ENCODE data around the gene VWA1.
"Not testable (repeated sequence)": the region's sequence is repeated elsewhere in the genome, so short reads cannot be mapped to it uniquely, and the experiment has no call there.

The VWA1 gene

DNA sequence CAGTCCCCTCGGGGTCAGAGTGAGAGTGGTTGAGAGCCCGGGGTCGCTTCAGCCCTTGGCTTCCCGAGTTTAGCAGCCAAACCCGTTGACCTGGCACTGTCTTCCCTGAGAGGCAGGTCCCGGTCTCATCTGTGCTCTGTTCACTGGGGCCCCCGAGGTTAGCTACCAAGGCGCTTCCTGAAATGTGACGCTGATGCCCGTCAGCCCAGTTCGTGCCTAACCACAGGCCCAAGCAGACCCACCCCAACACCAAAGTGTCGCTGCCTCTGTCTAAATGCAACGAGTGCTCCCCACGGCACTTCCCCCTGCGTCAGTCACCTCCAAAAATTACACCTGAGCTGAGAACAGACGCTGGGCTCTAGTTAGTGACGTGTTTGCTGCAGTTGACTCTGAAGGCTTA lies 40.5 kb downstream of the VWA1 start:
- H3K27ac ChIP-seq (ENCODE audit: insufficient read depth, low read depth, low read length, poor library complexity, severe bottlenecking); H3K9me3 ChIP-seq (ENCODE audit: control insufficient read depth, low read length); H3K4me3 ChIP-seq (ENCODE audit: insufficient read depth, low read depth, low read length); H3K27me3 ChIP-seq (ENCODE audit: control insufficient read depth, insufficient read depth, low read length, poor library complexity, severe bottlenecking); H3K4me1 ChIP-seq (ENCODE audit: control insufficient read depth, insufficient read depth, low read length): not testable (repeated sequence)
- H3K36me3 ChIP-seq (ENCODE audit: control insufficient read depth, insufficient read depth, low read length), result peaks cover 25% of the 10 kb centered on the region
- WGBS, 2 experiments, result 91 to 97% methylated on average over 12 to 13 of the region's 17 CpGs

DNA sequence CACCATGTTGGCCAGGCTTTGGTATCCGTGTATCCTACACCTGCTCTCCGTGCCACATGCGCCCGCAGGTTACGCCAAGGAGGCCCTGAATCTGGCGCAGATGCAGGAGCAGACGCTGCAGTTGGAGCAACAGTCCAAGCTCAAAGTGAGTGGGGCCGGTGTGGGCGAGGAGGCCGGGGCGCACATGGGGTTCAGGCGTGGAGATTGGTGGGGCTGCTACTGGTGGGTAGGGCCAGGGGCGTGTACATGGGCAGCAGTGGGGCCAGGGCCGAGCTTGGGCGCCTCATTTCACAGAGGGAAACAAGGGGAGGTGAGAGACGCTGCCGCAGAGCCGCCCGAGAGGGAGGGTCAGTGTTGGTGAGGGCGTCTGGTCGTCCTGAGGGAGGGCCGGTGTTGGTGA lies 41.7 kb downstream of the VWA1 start:
- 95 to 97% methylated on average over 22 of the region's 22 CpGs for WGBS, 2 experiments
- H3K27ac ChIP-seq (ENCODE audit: insufficient read depth, low read depth, low read length, poor library complexity, severe bottlenecking), result no peak overlapping the region
- H3K27me3 ChIP-seq (ENCODE audit: control insufficient read depth, insufficient read depth, low read length, poor library complexity, severe bottlenecking), result no peaks in the 10 kb centered on the region
- peaks cover 6% of the 10 kb centered on the region for H3K4me1 ChIP-seq (ENCODE audit: control insufficient read depth, insufficient read depth, low read length)
- no peak overlapping the region for H3K4me3 ChIP-seq (ENCODE audit: insufficient read depth, low read depth, low read length)
- H3K36me3 ChIP-seq (ENCODE audit: control insufficient read depth, insufficient read depth, low read length), result peaks cover 25% of the 10 kb centered on the region
- no peaks in the 10 kb centered on the region for H3K9me3 ChIP-seq (ENCODE audit: control insufficient read depth, low read length)

DNA sequence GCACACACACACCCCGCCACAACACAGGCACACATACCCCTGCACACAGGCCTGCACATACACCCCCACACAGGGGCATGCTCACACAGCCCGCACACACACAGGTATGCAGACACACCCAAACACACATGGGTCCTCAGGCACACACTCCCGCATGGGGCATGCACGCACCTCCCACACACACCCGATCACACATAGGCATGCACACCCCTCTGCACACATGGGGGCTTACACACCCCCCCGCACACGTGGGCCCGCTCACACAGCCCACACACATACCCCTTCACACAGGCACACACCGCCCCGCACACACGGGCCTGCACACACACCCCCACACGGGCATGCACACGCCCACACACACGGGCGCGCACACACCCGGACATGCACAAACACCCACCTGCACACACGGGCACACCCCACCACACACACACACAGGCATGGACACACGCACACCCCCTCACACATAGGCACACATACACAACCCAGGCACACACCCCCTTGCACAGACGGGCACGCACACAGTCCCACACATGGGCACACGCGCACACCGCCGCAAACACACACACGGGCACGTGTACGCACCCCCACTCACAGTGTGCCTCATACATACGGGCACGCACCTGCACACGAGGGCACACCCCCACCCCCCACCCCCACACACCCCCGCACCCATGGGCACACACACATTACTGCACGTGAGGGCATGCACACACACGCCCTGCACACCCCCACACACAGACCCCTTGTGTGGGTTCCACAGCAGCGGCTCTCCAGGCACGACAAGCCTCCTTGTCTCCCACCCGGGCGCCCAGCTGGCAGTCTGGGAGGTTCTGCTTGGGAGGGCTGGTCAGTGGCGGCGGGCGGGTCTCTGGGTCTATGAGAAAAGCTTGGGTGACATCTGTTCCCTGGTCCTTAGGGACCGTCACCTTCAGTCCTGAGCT lies 44.3 kb downstream of the VWA1 start:
- Histone ChIP-seq H3K4me1 (ENCODE audit: control insufficient read depth, insufficient read depth, low read length) (no peaks in the 10 kb centered on the region), H3K9me3 (ENCODE audit: control insufficient read depth, low read length) (no peaks in the 10 kb centered on the region), H3K27me3 (ENCODE audit: control insufficient read depth, insufficient read depth, low read length, poor library complexity, severe bottlenecking) (no peaks in the 10 kb centered on the region), H3K27ac (ENCODE audit: insufficient read depth, low read depth, low read length, poor library complexity, severe bottlenecking) (no peak overlapping the region), H3K4me3 (ENCODE audit: insufficient read depth, low read depth, low read length) (no peak overlapping the region), H3K36me3 (ENCODE audit: control insufficient read depth, insufficient read depth, low read length) (peaks cover 30% of the 10 kb centered on the region)
- 95 to 96% methylated on average over 41 of the region's 42 CpGs for WGBS, 2 experiments

DNA sequence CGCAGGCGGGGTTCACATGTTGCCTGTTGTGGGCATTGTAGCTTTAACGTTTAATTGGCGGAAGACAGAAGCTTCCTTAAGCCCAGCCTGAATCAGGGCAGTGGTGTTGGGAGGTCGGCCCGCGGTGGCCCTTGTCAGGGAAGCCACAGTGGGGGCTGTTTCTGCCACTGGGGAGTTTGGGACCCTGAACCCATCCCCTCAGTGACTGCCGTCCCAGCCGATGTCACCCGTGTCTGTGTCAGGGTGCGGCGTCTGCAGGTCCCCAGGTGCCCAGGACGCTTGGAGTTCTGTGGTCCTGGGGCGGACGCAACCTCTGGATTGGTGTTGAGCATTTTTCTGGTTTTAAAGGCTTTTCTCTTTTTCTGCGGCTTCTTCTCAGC lies 45.0 kb downstream of the VWA1 start:
- 95 to 96% methylated on average over 15 to 16 of the region's 16 CpGs for WGBS, 2 experiments
- H3K36me3 ChIP-seq (ENCODE audit: control insufficient read depth, insufficient read depth, low read length), result peaks cover 30% of the 10 kb centered on the region
- H3K9me3 ChIP-seq (ENCODE audit: control insufficient read depth, low read length); H3K4me3 ChIP-seq (ENCODE audit: insufficient read depth, low read depth, low read length); H3K4me1 ChIP-seq (ENCODE audit: control insufficient read depth, insufficient read depth, low read length); H3K27ac ChIP-seq (ENCODE audit: insufficient read depth, low read depth, low read length, poor library complexity, severe bottlenecking); H3K27me3 ChIP-seq (ENCODE audit: control insufficient read depth, insufficient read depth, low read length, poor library complexity, severe bottlenecking): not testable (repeated sequence)

DNA sequence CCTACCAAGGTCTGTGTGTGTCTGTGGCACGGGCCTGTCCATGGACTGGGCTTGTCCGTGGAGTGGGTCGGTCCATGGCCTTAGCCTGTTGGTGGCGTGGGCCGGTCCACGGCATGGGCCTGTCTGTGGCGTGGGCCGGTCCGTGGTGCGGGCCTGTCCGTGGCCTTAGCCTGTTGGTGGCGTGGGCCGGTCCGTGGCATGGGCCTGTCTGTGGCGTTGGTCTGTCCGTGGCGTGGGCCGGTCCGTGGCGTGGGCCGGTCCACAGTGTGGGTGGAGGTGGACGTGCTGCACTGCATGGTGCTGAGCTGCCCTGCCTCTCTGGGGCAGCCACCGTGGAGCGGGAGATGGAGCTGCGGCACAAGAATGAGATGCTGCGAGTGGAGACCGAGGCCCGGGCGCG lies 46.3 kb downstream of the VWA1 start:
- WGBS, 2 experiments, result 94 to 95% methylated on average over 29 to 30 of the region's 30 CpGs
- H3K4me1 ChIP-seq (ENCODE audit: control insufficient read depth, insufficient read depth, low read length); H3K27me3 ChIP-seq (ENCODE audit: control insufficient read depth, insufficient read depth, low read length, poor library complexity, severe bottlenecking); H3K27ac ChIP-seq (ENCODE audit: insufficient read depth, low read depth, low read length, poor library complexity, severe bottlenecking); H3K9me3 ChIP-seq (ENCODE audit: control insufficient read depth, low read length); H3K4me3 ChIP-seq (ENCODE audit: insufficient read depth, low read depth, low read length): not testable (repeated sequence)
- peaks cover 29% of the 10 kb centered on the region for H3K36me3 ChIP-seq (ENCODE audit: control insufficient read depth, insufficient read depth, low read length)

DNA sequence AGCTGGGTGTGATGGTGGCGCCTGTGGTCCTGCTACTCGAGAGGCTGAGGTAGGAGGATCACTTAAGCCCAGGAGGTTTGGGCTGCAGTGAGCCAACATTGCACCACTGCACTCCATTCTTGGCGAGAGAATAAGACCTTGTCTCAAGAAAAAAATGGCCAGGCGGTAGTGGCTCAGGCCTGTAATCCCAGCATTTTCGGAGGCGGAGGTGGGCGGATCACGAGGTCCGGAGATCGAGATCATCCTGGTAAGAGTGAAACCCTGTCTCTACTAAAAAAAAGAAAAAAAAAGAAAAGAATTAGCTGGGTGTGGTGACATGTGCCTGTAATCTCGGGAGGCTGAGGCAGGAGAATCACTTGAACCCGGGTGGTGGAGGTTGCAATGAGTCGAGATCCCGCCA lies 47.4 kb downstream of the VWA1 start:
- no peak overlapping the region for H3K4me3 ChIP-seq (ENCODE audit: insufficient read depth, low read depth, low read length)
- H3K9me3 ChIP-seq (ENCODE audit: control insufficient read depth, low read length), result no peaks in the 10 kb centered on the region
- H3K27ac ChIP-seq (ENCODE audit: insufficient read depth, low read depth, low read length, poor library complexity, severe bottlenecking), result no peak overlapping the region
- H3K36me3 ChIP-seq (ENCODE audit: control insufficient read depth, insufficient read depth, low read length), result peaks cover 21% of the 10 kb centered on the region
- WGBS, 2 experiments, result 94% methylated on average over 14 of the region's 14 CpGs
- H3K27me3 ChIP-seq (ENCODE audit: control insufficient read depth, insufficient read depth, low read length, poor library complexity, severe bottlenecking), result no peaks in the 10 kb centered on the region
- no peaks in the 10 kb centered on the region for H3K4me1 ChIP-seq (ENCODE audit: control insufficient read depth, insufficient read depth, low read length)

DNA sequence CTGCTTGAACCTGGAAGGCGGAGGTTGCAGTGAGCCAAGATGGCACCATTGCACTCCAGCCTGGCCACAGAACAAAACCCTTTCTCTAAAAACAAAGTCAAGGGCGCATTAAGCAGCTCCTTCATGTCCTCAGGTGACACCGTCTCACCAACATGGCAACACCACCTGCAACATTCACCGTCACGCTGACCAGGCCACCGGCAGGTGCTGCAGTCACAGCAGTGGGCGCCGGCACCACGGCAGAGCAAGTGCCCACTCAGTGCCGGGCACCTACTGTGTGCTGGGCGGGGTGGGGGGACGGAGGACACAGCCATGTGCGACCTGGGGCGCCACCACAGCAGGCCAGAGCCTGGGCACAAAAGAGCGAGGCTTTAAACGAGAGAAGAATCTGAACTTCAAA lies 48.2 kb downstream of the VWA1 start:
- Histone ChIP-seq H3K36me3 (ENCODE audit: control insufficient read depth, insufficient read depth, low read length) (peaks cover 16% of the 10 kb centered on the region), H3K27ac (ENCODE audit: insufficient read depth, low read depth, low read length, poor library complexity, severe bottlenecking) (no peak overlapping the region), H3K9me3 (ENCODE audit: control insufficient read depth, low read length) (no peaks in the 10 kb centered on the region), H3K4me1 (ENCODE audit: control insufficient read depth, insufficient read depth, low read length) (no peaks in the 10 kb centered on the region), H3K4me3 (ENCODE audit: insufficient read depth, low read depth, low read length) (no peak overlapping the region), H3K27me3 (ENCODE audit: control insufficient read depth, insufficient read depth, low read length, poor library complexity, severe bottlenecking) (no peaks in the 10 kb centered on the region)
- 97% methylated on average over 16 of the region's 16 CpGs for whole genome bisulfite sequencing, 2 experiments

DNA sequence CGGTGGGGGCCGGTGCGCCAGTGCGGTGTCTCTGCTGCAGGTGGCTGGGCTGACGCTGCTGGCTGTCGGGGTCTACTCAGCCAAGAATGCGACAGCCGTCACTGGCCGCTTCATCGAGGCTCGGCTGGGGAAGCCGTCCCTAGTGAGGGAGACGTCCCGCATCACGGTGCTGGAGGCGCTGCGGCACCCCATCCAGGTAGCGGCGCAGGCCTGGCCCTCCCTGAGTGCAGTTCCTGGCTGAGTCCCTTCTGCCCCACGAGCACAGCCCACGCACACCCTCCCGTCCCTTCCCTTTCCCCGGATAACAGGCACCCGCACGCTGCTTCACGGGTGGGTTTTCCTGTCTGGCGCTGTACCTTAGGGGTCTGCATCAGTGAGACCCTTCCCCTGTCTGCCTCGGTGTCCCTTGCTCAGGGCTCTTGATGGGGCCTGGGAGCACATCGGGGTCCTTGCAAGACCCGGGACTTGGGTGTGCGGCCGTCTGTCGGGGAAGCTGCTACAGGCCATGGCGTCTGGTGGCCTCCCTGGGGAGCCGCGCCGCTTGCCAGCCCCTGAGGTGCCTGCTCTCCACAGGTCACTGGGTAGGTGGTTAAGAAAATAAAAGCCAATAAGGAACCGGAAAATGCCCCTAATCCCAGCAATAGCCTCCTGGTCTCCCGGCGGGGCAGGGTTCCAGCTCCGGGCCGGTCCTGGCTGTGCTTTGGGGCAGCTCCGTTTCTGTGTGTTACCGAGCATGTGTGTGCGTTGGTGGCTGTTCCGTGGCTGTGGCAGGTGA lies 49.7 kb downstream of the VWA1 start:
- H3K4me3 ChIP-seq (ENCODE audit: insufficient read depth, low read depth, low read length); H3K36me3 ChIP-seq (ENCODE audit: control insufficient read depth, insufficient read depth, low read length); H3K27me3 ChIP-seq (ENCODE audit: control insufficient read depth, insufficient read depth, low read length, poor library complexity, severe bottlenecking); H3K27ac ChIP-seq (ENCODE audit: insufficient read depth, low read depth, low read length, poor library complexity, severe bottlenecking); H3K4me1 ChIP-seq (ENCODE audit: control insufficient read depth, insufficient read depth, low read length); H3K9me3 ChIP-seq (ENCODE audit: control insufficient read depth, low read length): not testable (repeated sequence)
- WGBS, 2 experiments, result 96 to 97% methylated on average over 38 to 39 of the region's 46 CpGs

DNA sequence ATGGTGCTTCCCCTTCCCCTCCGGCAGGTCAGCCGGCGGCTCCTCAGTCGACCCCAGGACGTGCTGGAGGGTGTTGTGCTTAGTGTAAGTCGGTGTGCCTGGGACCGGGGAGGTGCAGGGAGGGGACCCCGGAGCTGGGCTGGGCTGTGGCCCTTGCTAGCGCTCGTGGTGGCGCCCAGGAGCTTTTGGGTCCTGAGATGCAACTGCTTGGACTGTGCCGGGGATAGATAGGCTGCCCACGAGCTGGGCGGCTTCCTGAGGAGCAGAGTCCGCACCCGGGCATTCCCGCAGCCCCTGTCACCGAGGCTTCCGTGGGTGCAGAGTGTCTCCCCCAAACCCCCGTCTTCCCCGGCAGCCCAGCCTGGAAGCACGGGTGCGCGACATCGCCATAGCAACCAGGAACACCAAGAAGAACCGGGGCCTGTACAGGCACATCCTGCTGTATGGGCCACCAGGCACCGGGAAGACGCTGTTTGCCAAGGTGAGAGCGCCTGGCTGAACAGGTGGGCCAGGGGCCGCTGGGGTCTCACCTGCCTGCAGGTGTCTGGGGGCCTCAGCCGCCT lies 50.3 kb downstream of the VWA1 start:
- not testable (repeated sequence) for H3K4me3 ChIP-seq (ENCODE audit: insufficient read depth, low read depth, low read length); H3K4me1 ChIP-seq (ENCODE audit: control insufficient read depth, insufficient read depth, low read length); H3K9me3 ChIP-seq (ENCODE audit: control insufficient read depth, low read length); H3K27ac ChIP-seq (ENCODE audit: insufficient read depth, low read depth, low read length, poor library complexity, severe bottlenecking); H3K27me3 ChIP-seq (ENCODE audit: control insufficient read depth, insufficient read depth, low read length, poor library complexity, severe bottlenecking)
- WGBS, 2 experiments, result 96% methylated on average over 27 to 30 of the region's 31 CpGs
- peaks cover 14% of the 10 kb centered on the region for H3K36me3 ChIP-seq (ENCODE audit: control insufficient read depth, insufficient read depth, low read length)

DNA sequence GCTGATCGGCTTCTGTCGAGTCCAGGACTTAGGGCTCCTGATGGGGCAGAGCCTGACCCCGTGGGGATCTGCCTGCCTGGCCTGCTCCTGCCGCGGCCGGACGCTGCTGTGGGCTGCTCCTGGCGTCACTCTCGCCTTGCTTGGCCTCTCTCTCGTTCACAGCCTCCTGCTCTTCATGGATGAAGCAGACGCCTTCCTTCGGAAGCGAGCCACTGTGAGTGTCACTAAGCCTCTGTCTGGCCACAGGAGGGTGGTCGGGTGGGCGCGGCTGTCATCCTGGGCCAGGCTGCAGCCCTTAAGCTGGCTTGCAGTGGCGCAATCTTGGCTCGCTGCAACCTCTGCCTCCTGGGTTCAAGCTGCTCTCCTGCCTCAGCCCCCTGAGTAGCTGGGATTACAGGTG lies 52.2 kb downstream of the VWA1 start:
- peaks cover 29% of the 10 kb centered on the region for H3K36me3 ChIP-seq (ENCODE audit: control insufficient read depth, insufficient read depth, low read length)
- H3K9me3 ChIP-seq (ENCODE audit: control insufficient read depth, low read length), result no peaks in the 10 kb centered on the region
- no peaks in the 10 kb centered on the region for H3K4me1 ChIP-seq (ENCODE audit: control insufficient read depth, insufficient read depth, low read length)
- no peak overlapping the region for H3K27ac ChIP-seq (ENCODE audit: insufficient read depth, low read depth, low read length, poor library complexity, severe bottlenecking)
- WGBS, 2 experiments, result 94% methylated on average over 18 of the region's 18 CpGs
- no peak overlapping the region for H3K4me3 ChIP-seq (ENCODE audit: insufficient read depth, low read depth, low read length)
- H3K27me3 ChIP-seq (ENCODE audit: control insufficient read depth, insufficient read depth, low read length, poor library complexity, severe bottlenecking), result no peaks in the 10 kb centered on the region

All from ectodermal cell (in vitro differentiated cells).